HAP-1 (cell line): ENCODE data around the gene EYS.
"Not testable (repeated sequence)": the region's sequence is repeated elsewhere in the genome, so short reads cannot be mapped to it uniquely, and the experiment has no call there.

Experiments
- DNase-seq, 2 experiments: peaks; one replicate each; pipeline ENCODE4 v3.0.0-alpha.2; 2016 to 2020; ENCODE audit warnings: low spot score in 2 of 2
- H3K27me3 ChIP-seq: fragments of 250-450 bp; sonication (Bioruptor Pico); 2 replicates; pipeline ENCODE4 v1.5.1; 2020; ENCODE audit warnings: low read depth, mild to moderate bottlenecking, moderate library complexity
- H3K36me3 ChIP-seq: fragments of 250-450 bp; sonication (Bioruptor Pico); replicated peaks from 2 replicates; pipeline ENCODE4 v1.5.1; 2020; ENCODE audit warnings: mild to moderate bottlenecking
- H3K4me1 ChIP-seq: fragments of 250-450 bp; sonication (Bioruptor Pico); 2 replicates; pipeline ENCODE4 v1.5.1; 2020; ENCODE audit warnings: mild to moderate bottlenecking
- H3K4me3 ChIP-seq: fragments of 250-450 bp; sonication (Bioruptor Pico); 2 replicates; pipeline ENCODE4 v1.5.1; 2020; ENCODE audit warnings: mild to moderate bottlenecking, moderate library complexity
- H3K9me3 ChIP-seq: fragments of 250-450 bp; sonication (Bioruptor Pico); 2 replicates; pipeline ENCODE4 v1.5.1; 2020; ENCODE audit warnings: mild to moderate bottlenecking, moderate library complexity
- in situ Hi-C: fragments of 300-500 bp; cut with MboI; formaldehyde crosslinking; loops from 3 replicates; pipeline ENCODE4 v1.14.3; 2020; ENCODE audit warnings: low sequenced_read_pairs, inconsistent platforms, mixed read lengths

EYS gene

GRCh38 chr6:63864671-63865318 lies 1842.2 kb downstream of the EYS start:
- in situ Hi-C loops, result no loop called here
- no peak overlapping the region for H3K4me3 ChIP-seq
- H3K36me3 ChIP-seq, result no peaks in the 10 kb centered on the region
- no peak for DNase-seq
- no peaks in the 10 kb centered on the region for H3K27me3 ChIP-seq
- H3K9me3 ChIP-seq, result no peaks in the 10 kb centered on the region
- no peaks in the 10 kb centered on the region for H3K4me1 ChIP-seq

- Histone ChIP-seq H3K9me3 (no peaks in the 10 kb centered on the region), H3K4me3 (no peak overlapping the region), H3K4me1 (no peaks in the 10 kb centered on the region), H3K36me3 (no peaks in the 10 kb centered on the region), H3K27me3 (no peaks in the 10 kb centered on the region)
- in situ Hi-C loops, result no loop called here
- no peak for DNase-seq
These were observed 1843.0 kb downstream of the EYS start for GRCh38 chr6:63864061-63864460.

- no peaks in the 10 kb centered on the region for H3K4me1 ChIP-seq
- H3K4me3 ChIP-seq, result no peak overlapping the region
- H3K27me3 ChIP-seq, result no peaks in the 10 kb centered on the region
- no peaks in the 10 kb centered on the region for H3K36me3 ChIP-seq
- no peaks in the 10 kb centered on the region for H3K9me3 ChIP-seq
- no peak for DNase-seq
- in situ Hi-C loops, result no loop called here
These were observed 1844.4 kb downstream of the EYS start for GRCh38 chr6:63862486-63863198.

- Histone ChIP-seq H3K27me3 (no peaks in the 10 kb centered on the region), H3K4me1 (no peaks in the 10 kb centered on the region), H3K36me3 (no peaks in the 10 kb centered on the region), H3K4me3 (no peak overlapping the region), H3K9me3 (no peaks in the 10 kb centered on the region)
- in situ Hi-C loops, result no loop called here
- DNase-seq, result no peak
These were observed 1847.5 kb downstream of the EYS start for GRCh38 chr6:63859528-63859927.

GRCh38 chr6:63858691-63859090 lies 1848.3 kb downstream of the EYS start:
- H3K4me1 ChIP-seq, result no peaks in the 10 kb centered on the region
- no peak overlapping the region for H3K4me3 ChIP-seq
- H3K36me3 ChIP-seq, result no peaks in the 10 kb centered on the region
- in situ Hi-C loops, result no loop called here
- H3K27me3 ChIP-seq, result no peaks in the 10 kb centered on the region
- no peaks in the 10 kb centered on the region for H3K9me3 ChIP-seq
- DNase-seq, result no peak

GRCh38 chr6:63856271-63856670 lies 1850.8 kb downstream of the EYS start:
- Histone ChIP-seq H3K4me3 (no peak overlapping the region), H3K9me3 (no peaks in the 10 kb centered on the region), H3K4me1 (no peaks in the 10 kb centered on the region), H3K36me3 (no peaks in the 10 kb centered on the region), H3K27me3 (no peaks in the 10 kb centered on the region)
- in situ Hi-C loops, result no loop called here
- no peak for DNase-seq

- no peaks in the 10 kb centered on the region for H3K27me3 ChIP-seq
- H3K36me3 ChIP-seq, result no peaks in the 10 kb centered on the region
- H3K4me1 ChIP-seq, result no peaks in the 10 kb centered on the region
- no peak for DNase-seq
- H3K4me3 ChIP-seq, result no peak overlapping the region
- in situ Hi-C loops, result no loop called here
- H3K9me3 ChIP-seq, result no peaks in the 10 kb centered on the region
These were observed 1862.7 kb downstream of the EYS start for GRCh38 chr6:63844287-63844686.

GRCh38 chr6:63839485-63839884 lies 1867.5 kb downstream of the EYS start:
- Histone ChIP-seq H3K9me3 (no peaks in the 10 kb centered on the region), H3K27me3 (no peaks in the 10 kb centered on the region), H3K36me3 (no peaks in the 10 kb centered on the region), H3K4me1 (no peaks in the 10 kb centered on the region), H3K4me3 (no peak overlapping the region)
- in situ Hi-C loops, result no loop called here
- no peak for DNase-seq

- in situ Hi-C loops, H3K36me3 ChIP-seq, H3K9me3 ChIP-seq, DNase-seq, H3K4me1 ChIP-seq, H3K4me3 ChIP-seq, H3K27me3 ChIP-seq: not testable (repeated sequence)
These were observed 1878.3 kb downstream of the EYS start for GRCh38 chr6:63828678-63829077.

GRCh38 chr6:63824722-63825121 lies 1882.3 kb downstream of the EYS start:
- Histone ChIP-seq H3K4me3 (no peak overlapping the region), H3K36me3 (no peaks in the 10 kb centered on the region), H3K4me1 (no peaks in the 10 kb centered on the region), H3K27me3 (no peaks in the 10 kb centered on the region), H3K9me3 (no peaks in the 10 kb centered on the region)
- DNase-seq, result no peak
- in situ Hi-C loops, result no loop called here

- Histone ChIP-seq H3K36me3 (no peaks in the 10 kb centered on the region), H3K27me3 (no peaks in the 10 kb centered on the region), H3K9me3 (no peaks in the 10 kb centered on the region), H3K4me1 (no peaks in the 10 kb centered on the region), H3K4me3 (no peak overlapping the region)
- DNase-seq, result no peak
- in situ Hi-C loops, result no loop called here
These were observed 1885.6 kb downstream of the EYS start for GRCh38 chr6:63821442-63821841.

GRCh38 chr6:63819831-63820230 lies 1887.2 kb downstream of the EYS start:
- Histone ChIP-seq H3K27me3 (no peaks in the 10 kb centered on the region), H3K9me3 (no peaks in the 10 kb centered on the region), H3K36me3 (no peaks in the 10 kb centered on the region), H3K4me3 (no peak overlapping the region), H3K4me1 (no peaks in the 10 kb centered on the region)
- in situ Hi-C loops, result no loop called here
- DNase-seq, result no peak

- in situ Hi-C loops, result no loop called here
- H3K4me3 ChIP-seq, result no peak overlapping the region
- no peaks in the 10 kb centered on the region for H3K27me3 ChIP-seq
- no peaks in the 10 kb centered on the region for H3K9me3 ChIP-seq
- no peak for DNase-seq
- H3K36me3 ChIP-seq, result no peaks in the 10 kb centered on the region
- H3K4me1 ChIP-seq, result no peaks in the 10 kb centered on the region
These were observed 1889.5 kb downstream of the EYS start for GRCh38 chr6:63817492-63818050.

GRCh38 chr6:63816982-63817436 lies 1890.0 kb downstream of the EYS start:
- no peak for DNase-seq
- H3K9me3 ChIP-seq, result no peaks in the 10 kb centered on the region
- H3K27me3 ChIP-seq, result no peaks in the 10 kb centered on the region
- in situ Hi-C loops, result no loop called here
- H3K36me3 ChIP-seq, result no peaks in the 10 kb centered on the region
- H3K4me3 ChIP-seq, result no peak overlapping the region
- H3K4me1 ChIP-seq, result no peaks in the 10 kb centered on the region
